KMS-11 (cell line): ENCODE measurements around the gene RCN2.

ENCODE experiments used
- H2AFZ ChIP-seq: fragments of 200-600 bp; sonication (generic); 2 replicates; pipeline ENCODE4 v1.6.1; 2016; ENCODE audit warnings: antibody characterized with exemption, mixed run types, low read depth
- H3K27ac ChIP-seq: fragments of 200-600 bp; sonication (generic); 2 replicates; pipeline ENCODE4 v1.6.1; 2016; ENCODE audit warnings: mild to moderate bottlenecking, mixed run types
- H3K27me3 ChIP-seq: fragments of 200-600 bp; sonication (generic); 2 replicates; pipeline ENCODE4 v1.6.1; 2017; ENCODE audit warnings: mild to moderate bottlenecking, low read depth, mixed run types, moderate library complexity; ENCODE audit not compliant: insufficient read depth
- H3K36me3 ChIP-seq: fragments of 200-600 bp; sonication (generic); 2 replicates; pipeline ENCODE4 v1.6.1; 2017; ENCODE audit warnings: mild to moderate bottlenecking, mixed run types; ENCODE audit not compliant: insufficient read depth
- H3K4me1 ChIP-seq: fragments of 200-600 bp; sonication (generic); 2 replicates; pipeline ENCODE4 v1.6.1; 2016; ENCODE audit warnings: mild to moderate bottlenecking, low read depth, mixed run types; ENCODE audit not compliant: poor library complexity, severe bottlenecking
- H3K4me2 ChIP-seq: fragments of 200-600 bp; sonication (generic); 2 replicates; pipeline ENCODE4 v1.7.0; 2016; ENCODE audit warnings: mild to moderate bottlenecking, mixed run types
- H3K4me3 ChIP-seq: fragments of 200-600 bp; sonication (generic); IDR thresholded peaks from 2 replicates; pipeline ENCODE4 v1.6.1; 2017; ENCODE audit warnings: low read depth, low read length, mixed read lengths; ENCODE audit not compliant: insufficient read depth
- H3K79me2 ChIP-seq: fragments of 200-600 bp; sonication (generic); 2 replicates; pipeline ENCODE4 v1.6.1; 2016; ENCODE audit warnings: low read depth, mixed run types; ENCODE audit not compliant: insufficient read depth
- H3K9ac ChIP-seq: fragments of 200-600 bp; sonication (generic); 2 replicates; pipeline ENCODE4 v1.6.1; 2016; ENCODE audit warnings: mild to moderate bottlenecking, mixed run types
- H4K20me1 ChIP-seq: fragments of 200-600 bp; sonication (generic); 2 replicates; pipeline ENCODE4 v1.6.1; 2016; ENCODE audit warnings: mild to moderate bottlenecking, mixed run types; ENCODE audit not compliant: insufficient read depth
- CTCF ChIP-seq: fragments of 200-600 bp; sonication (generic); conservative IDR thresholded peaks from 2 replicates; pipeline ENCODE4 v1.6.1; 2017; ENCODE audit warnings: low read depth, mild to moderate bottlenecking, antibody characterized with exemption, low read length, moderate library complexity, mixed read lengths

The RCN2 gene

GRCh38 chr15:76999996-77000395 is 68.4 kb downstream of the RCN2 start:
- Histone ChIP-seq H3K4me1 (peaks cover 10% of the 10 kb centered on the region), H3K4me2 (no peak overlapping the region)

GRCh38 chr15:77001351-77001750 is 69.8 kb downstream of the RCN2 start:
- Histone ChIP-seq H3K27me3 (no peaks in the 10 kb centered on the region), H3K79me2 (no peaks in the 10 kb centered on the region), H3K36me3 (no peaks in the 10 kb centered on the region), H3K4me3 (no peak overlapping the region), H3K4me1 (peaks cover 10% of the 10 kb centered on the region), H4K20me1 (no peaks in the 10 kb centered on the region), H3K4me2 (no peak overlapping the region), H2AFZ (no peak overlapping the region), H3K27ac (no peak overlapping the region), H3K9ac (no peak overlapping the region)
- no peak for TF ChIP-seq CTCF

More at GRCh38 chr15:76999996-77000395, 68.4 kb downstream of the RCN2 start:
- no peaks in the 10 kb centered on the region for H4K20me1 ChIP-seq
- H3K27ac ChIP-seq = no peak overlapping the region
- no peak overlapping the region for H3K9ac ChIP-seq
- no peak overlapping the region for H2AFZ ChIP-seq
- no peaks in the 10 kb centered on the region for H3K27me3 ChIP-seq
- TF ChIP-seq CTCF = no peak
- H3K36me3 ChIP-seq = no peaks in the 10 kb centered on the region
- no peak overlapping the region for H3K4me3 ChIP-seq
- no peaks in the 10 kb centered on the region for H3K79me2 ChIP-seq

- no peak for TF ChIP-seq CTCF
- H3K79me2 ChIP-seq = no peaks in the 10 kb centered on the region
- no peak overlapping the region for H3K27ac ChIP-seq
- H3K4me3 ChIP-seq = no peak overlapping the region
- H3K4me2 ChIP-seq = no peak overlapping the region
- no peak overlapping the region for H3K9ac ChIP-seq
- H3K36me3 ChIP-seq = no peaks in the 10 kb centered on the region
- 0 out of 2 replicates have a peak overlapping the region, but pooled peaks have one; percentile 1 for H2AFZ ChIP-seq
- H3K27me3 ChIP-seq = no peaks in the 10 kb centered on the region
- H4K20me1 ChIP-seq = no peaks in the 10 kb centered on the region
- peaks cover 10% of the 10 kb centered on the region for H3K4me1 ChIP-seq
Measured at GRCh38 chr15:77001966-77002365, 70.4 kb downstream of the RCN2 start.

- Histone ChIP-seq H3K4me3 (no peak overlapping the region), H2AFZ (peak overlapping the region; percentile 1; the same call in 1 of the 2 replicates), H3K36me3 (no peaks in the 10 kb centered on the region), H3K4me1 (peaks cover 10% of the 10 kb centered on the region), H3K27me3 (no peaks in the 10 kb centered on the region), H3K9ac (no peak overlapping the region), H3K79me2 (no peaks in the 10 kb centered on the region), H3K4me2 (peak overlapping the region; percentile 11; the same call in 1 of the 2 replicates), H4K20me1 (no peaks in the 10 kb centered on the region), H3K27ac (no peak overlapping the region; the same call in 1 of the 2 replicates)
- TF ChIP-seq CTCF = no peak
Measured at GRCh38 chr15:77002436-77002835, 70.9 kb downstream of the RCN2 start.
